ENCODE data around the gene PRR19. TPM values are rescaled to one million over a fixed set of nuclear protein-coding genes. Genes with fewer than 3 reads are reported as not detected.

The PRR19 gene
- total RNA-seq, 6 experiments from 2014 or later = 0.67 to 2.0 (median 0.86) TPM

GRCh38 chr19:42290523-42291434, 11.2 kb upstream of the PRR19 start:
- Mint-ChIP-seq H3K27me3 (ENCODE audit: insufficient read depth) (peaks cover 2% of the 10 kb centered on the region), H3K27ac (no peak overlapping the region), H3K9me3 (no peaks in the 10 kb centered on the region), H3K4me3 (no peak overlapping the region), H3K4me1 (ENCODE audit: low read depth) (peaks cover 7% of the 10 kb centered on the region), H3K36me3 (ENCODE audit: low read depth) (peaks cover 10% of the 10 kb centered on the region; the same call in 1 of the 2 replicates)
- TF ChIP-seq CTCF (IDR thresholded peaks at IDR 0.05) = peak; percentile 82
- no peak for DNase-seq

- Mint-ChIP-seq H3K27me3 (ENCODE audit: insufficient read depth) (peaks cover 2% of the 10 kb centered on the region), H3K4me1 (ENCODE audit: low read depth) (peaks cover under 1% of the 10 kb centered on the region), H3K4me3 (no peak overlapping the region), H3K9me3 (no peaks in the 10 kb centered on the region), H3K36me3 (ENCODE audit: low read depth) (peaks cover 10% of the 10 kb centered on the region; the same call in 1 of the 2 replicates), H3K27ac (no peak overlapping the region)
- no peak for TF ChIP-seq CTCF (IDR thresholded peaks at IDR 0.05)
- DNase-seq = no peak
Measured at GRCh38 chr19:42291435-42291810, 10.5 kb upstream of the PRR19 start.

- peaks cover 10% of the 10 kb centered on the region; the same call in 1 of the 2 replicates for H3K36me3 Mint-ChIP-seq (ENCODE audit: low read depth)
- H3K27me3 Mint-ChIP-seq (ENCODE audit: insufficient read depth) = peaks cover 2% of the 10 kb centered on the region
- no peaks in the 10 kb centered on the region for H3K9me3 Mint-ChIP-seq
- H3K4me1 Mint-ChIP-seq (ENCODE audit: low read depth) = no peaks in the 10 kb centered on the region
- H3K4me3 Mint-ChIP-seq = no peak overlapping the region
- DNase-seq = no peak
- no peak overlapping the region for H3K27ac Mint-ChIP-seq
- TF ChIP-seq CTCF (IDR thresholded peaks at IDR 0.05) = no peak
Measured at GRCh38 chr19:42292042-42292960, 9.6 kb upstream of the PRR19 start.

GRCh38 chr19:42292963-42293362, 9.0 kb upstream of the PRR19 start:
- Mint-ChIP-seq H3K4me3 (no peak overlapping the region; the same call in 1 of the 2 replicates), H3K36me3 (ENCODE audit: low read depth) (peaks cover 10% of the 10 kb centered on the region; the same call in 1 of the 2 replicates), H3K27ac (no peak overlapping the region), H3K4me1 (ENCODE audit: low read depth) (no peaks in the 10 kb centered on the region), H3K27me3 (ENCODE audit: insufficient read depth) (peaks cover 2% of the 10 kb centered on the region), H3K9me3 (no peaks in the 10 kb centered on the region)
- TF ChIP-seq CTCF (IDR thresholded peaks at IDR 0.05) = no peak
- DNase-seq = no peak

GRCh38 chr19:42293540-42293939, 8.4 kb upstream of the PRR19 start:
- Mint-ChIP-seq H3K27ac (no peak overlapping the region), H3K27me3 (ENCODE audit: insufficient read depth) (peaks cover 2% of the 10 kb centered on the region), H3K4me3 (no peak overlapping the region), H3K9me3 (no peaks in the 10 kb centered on the region), H3K36me3 (ENCODE audit: low read depth) (peaks cover 10% of the 10 kb centered on the region; the same call in 1 of the 2 replicates), H3K4me1 (ENCODE audit: low read depth) (no peaks in the 10 kb centered on the region)
- peak; percentile 44 for TF ChIP-seq CTCF (IDR thresholded peaks at IDR 0.05)
- no peak for DNase-seq
